Neuron (in vitro differentiated cells): ENCODE results near the gene HEXIM1.

ENCODE experiments used
- H2AFZ ChIP-seq: one replicate; pipeline ENCODE4 v1.6.1; 2013; ENCODE audit warnings: low read depth, mild to moderate bottlenecking, inconsistent platforms, low read length, moderate library complexity
- H3K27me3 ChIP-seq: one replicate; pipeline ENCODE4 v1.6.1; 2013; ENCODE audit warnings: low read length; ENCODE audit not compliant: insufficient read depth
- H3K36me3 ChIP-seq: one replicate; pipeline ENCODE4 v1.6.1; 2013; ENCODE audit warnings: low read length; ENCODE audit not compliant: insufficient read depth
- H3K4me1 ChIP-seq: one replicate; pipeline ENCODE4 v1.6.1; 2013; ENCODE audit warnings: low read length; ENCODE audit not compliant: insufficient read depth
- H3K4me3 ChIP-seq: 2 replicates; pipeline ENCODE4 v1.5.1; 2013; ENCODE audit warnings: mild to moderate bottlenecking, low read length, moderate library complexity
- H3K9me3 ChIP-seq: one replicate; pipeline ENCODE4 v1.6.1; 2013; ENCODE audit warnings: low read length

HEXIM1 gene

DNA sequence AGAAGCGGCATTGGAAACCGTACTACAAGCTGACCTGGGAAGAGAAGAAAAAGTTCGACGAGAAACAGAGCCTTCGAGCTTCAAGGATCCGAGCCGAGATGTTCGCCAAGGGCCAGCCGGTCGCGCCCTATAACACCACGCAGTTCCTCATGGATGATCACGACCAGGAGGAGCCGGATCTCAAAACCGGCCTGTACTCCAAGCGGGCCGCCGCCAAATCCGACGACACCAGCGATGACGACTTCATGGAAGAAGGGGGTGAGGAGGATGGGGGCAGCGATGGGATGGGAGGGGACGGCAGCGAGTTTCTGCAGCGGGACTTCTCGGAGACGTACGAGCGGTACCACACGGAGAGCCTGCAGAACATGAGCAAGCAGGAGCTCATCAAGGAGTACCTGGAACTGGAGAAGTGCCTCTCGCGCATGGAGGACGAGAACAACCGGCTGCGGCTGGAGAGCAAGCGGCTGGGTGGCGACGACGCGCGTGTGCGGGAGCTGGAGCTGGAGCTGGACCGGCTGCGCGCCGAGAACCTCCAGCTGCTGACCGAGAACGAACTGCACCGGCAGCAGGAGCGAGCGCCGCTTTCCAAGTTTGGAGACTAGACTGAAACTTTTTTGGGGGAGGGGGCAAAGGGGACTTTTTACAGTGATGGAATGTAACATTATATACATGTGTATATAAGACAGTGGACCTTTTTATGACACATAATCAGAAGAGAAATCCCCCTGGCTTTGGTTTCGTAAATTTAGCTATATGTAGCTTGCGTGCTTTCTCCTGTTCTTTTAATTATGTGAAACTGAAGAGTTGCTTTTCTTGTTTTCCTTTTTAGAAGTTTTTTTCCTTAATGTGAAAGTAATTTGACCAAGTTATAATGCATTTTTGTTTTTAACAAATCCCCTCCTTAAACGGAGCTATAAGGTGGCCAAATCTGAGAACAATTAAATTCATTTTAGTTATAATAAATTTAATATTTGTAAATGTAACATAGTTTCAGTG, 1.7 kb downstream of the HEXIM1 start:
- peaks cover 24% of the 10 kb centered on the region for H3K4me1 ChIP-seq
- no peaks in the 10 kb centered on the region for H3K36me3 ChIP-seq
- peak overlapping the region; percentile 79 for H3K4me3 ChIP-seq
- H2AFZ ChIP-seq = no peak overlapping the region
- no peaks in the 10 kb centered on the region for H3K9me3 ChIP-seq
- H3K27me3 ChIP-seq = no peaks in the 10 kb centered on the region

GRCh38 chr17:45150911-45151809, 2.9 kb downstream of the HEXIM1 start:
- peak overlapping the region; percentile 79 for H3K4me3 ChIP-seq
- H3K4me1 ChIP-seq = peaks cover 24% of the 10 kb centered on the region
- H3K27me3 ChIP-seq = no peaks in the 10 kb centered on the region
- H3K9me3 ChIP-seq = no peaks in the 10 kb centered on the region
- no peaks in the 10 kb centered on the region for H3K36me3 ChIP-seq
- H2AFZ ChIP-seq = no peak overlapping the region

- H3K9me3 ChIP-seq = no peaks in the 10 kb centered on the region
- no peaks in the 10 kb centered on the region for H3K27me3 ChIP-seq
- no peaks in the 10 kb centered on the region for H3K36me3 ChIP-seq
- H3K4me1 ChIP-seq = peaks cover 21% of the 10 kb centered on the region
- no peak overlapping the region for H2AFZ ChIP-seq
- H3K4me3 ChIP-seq = no peak overlapping the region
Observed at GRCh38 chr17:45155029-45155428, 6.8 kb downstream of the HEXIM1 start.

- no peak overlapping the region for H3K4me3 ChIP-seq
- H3K4me1 ChIP-seq = peaks cover 23% of the 10 kb centered on the region
- H3K36me3 ChIP-seq = no peaks in the 10 kb centered on the region
- no peak overlapping the region for H2AFZ ChIP-seq
- no peaks in the 10 kb centered on the region for H3K27me3 ChIP-seq
- no peaks in the 10 kb centered on the region for H3K9me3 ChIP-seq
Observed at GRCh38 chr17:45155483-45155882, 7.2 kb downstream of the HEXIM1 start.

DNA sequence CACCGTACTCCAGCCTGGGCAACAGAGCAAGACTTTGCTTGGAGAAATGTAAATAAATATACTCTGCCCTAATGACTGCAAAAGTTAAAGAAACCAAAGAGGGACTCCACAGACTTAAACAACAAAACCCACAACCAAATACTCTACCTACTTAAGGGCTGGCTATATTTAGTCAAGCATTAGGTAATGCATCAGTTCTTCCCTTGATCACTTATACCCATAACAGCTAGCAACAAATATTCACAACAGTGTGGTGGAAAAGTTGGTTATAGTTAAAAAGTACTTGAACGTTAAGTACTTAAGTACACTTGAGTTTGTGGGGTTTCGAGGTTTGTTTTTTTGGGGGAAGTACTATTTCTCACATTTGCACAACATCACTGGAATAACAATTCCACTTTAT, 8.0 kb downstream of the HEXIM1 start:
- H3K36me3 ChIP-seq = no peaks in the 10 kb centered on the region
- no peaks in the 10 kb centered on the region for H3K9me3 ChIP-seq
- H2AFZ ChIP-seq = no peak overlapping the region
- no peak overlapping the region for H3K4me3 ChIP-seq
- peaks cover 16% of the 10 kb centered on the region for H3K4me1 ChIP-seq
- no peaks in the 10 kb centered on the region for H3K27me3 ChIP-seq

GRCh38 chr17:45160447-45161287, 12.4 kb downstream of the HEXIM1 start:
- no peaks in the 10 kb centered on the region for H3K27me3 ChIP-seq
- peaks cover 18% of the 10 kb centered on the region for H3K4me1 ChIP-seq
- peak overlapping the region; percentile 93 for H3K4me3 ChIP-seq
- H3K9me3 ChIP-seq = no peaks in the 10 kb centered on the region
- peak overlapping the region; percentile 42 for H2AFZ ChIP-seq
- peaks cover 2% of the 10 kb centered on the region for H3K36me3 ChIP-seq

DNA sequence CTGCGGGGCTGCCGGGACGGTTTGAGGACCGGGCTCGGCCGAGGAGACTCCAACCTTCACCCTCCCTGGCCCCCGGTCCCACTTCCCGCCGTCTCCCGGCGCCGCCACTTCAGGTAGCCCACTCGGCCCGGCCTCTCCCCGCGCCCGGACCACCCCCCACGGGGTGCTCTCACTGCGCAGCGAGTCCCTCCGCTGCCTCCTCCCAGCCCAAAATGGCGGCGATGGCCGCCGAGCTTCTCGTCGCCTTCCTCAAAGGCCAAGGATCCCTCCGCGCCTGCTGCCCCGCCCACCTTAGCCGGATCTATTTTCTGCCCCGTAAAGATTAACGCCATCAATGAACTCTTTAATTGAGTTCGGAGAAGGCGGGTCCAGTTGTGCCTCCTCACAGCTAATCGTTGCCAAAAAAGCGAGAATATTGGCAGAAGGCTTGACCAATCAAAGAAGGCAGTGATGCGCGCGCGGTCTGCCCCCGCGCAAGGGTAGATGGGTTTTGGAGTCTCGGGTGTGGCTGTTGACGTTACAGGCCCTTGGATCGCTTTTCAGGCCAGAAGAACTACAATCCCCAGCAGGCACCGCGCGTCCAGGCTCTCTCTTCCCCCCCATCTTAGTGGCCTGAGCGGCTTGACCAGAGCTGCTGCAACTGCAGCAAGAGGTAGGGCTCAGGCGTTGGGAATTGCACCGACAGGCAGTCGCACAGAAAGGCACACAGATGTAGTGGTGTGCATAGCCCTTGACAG, 13.2 kb downstream of the HEXIM1 start, which contains the start of gene HEXIM2:
Gene HEXIM2, plus strand, starts transcription at position 588 of the 737 bp plus-strand sequence. CDS start 919 bp downstream, outside the sequence.
- H3K4me3 ChIP-seq = peak within 1 kb of the TSS; percentile 93
- H3K4me1 ChIP-seq = peaks cover 18% of the 10 kb centered on the region
- H2AFZ ChIP-seq = peak within 1 kb of the TSS; percentile 42
- H3K9me3 ChIP-seq = no peaks in the 10 kb centered on the region
- no peaks in the 10 kb centered on the region for H3K27me3 ChIP-seq
- H3K36me3 ChIP-seq = peaks cover 2% of the 10 kb centered on the region

DNA sequence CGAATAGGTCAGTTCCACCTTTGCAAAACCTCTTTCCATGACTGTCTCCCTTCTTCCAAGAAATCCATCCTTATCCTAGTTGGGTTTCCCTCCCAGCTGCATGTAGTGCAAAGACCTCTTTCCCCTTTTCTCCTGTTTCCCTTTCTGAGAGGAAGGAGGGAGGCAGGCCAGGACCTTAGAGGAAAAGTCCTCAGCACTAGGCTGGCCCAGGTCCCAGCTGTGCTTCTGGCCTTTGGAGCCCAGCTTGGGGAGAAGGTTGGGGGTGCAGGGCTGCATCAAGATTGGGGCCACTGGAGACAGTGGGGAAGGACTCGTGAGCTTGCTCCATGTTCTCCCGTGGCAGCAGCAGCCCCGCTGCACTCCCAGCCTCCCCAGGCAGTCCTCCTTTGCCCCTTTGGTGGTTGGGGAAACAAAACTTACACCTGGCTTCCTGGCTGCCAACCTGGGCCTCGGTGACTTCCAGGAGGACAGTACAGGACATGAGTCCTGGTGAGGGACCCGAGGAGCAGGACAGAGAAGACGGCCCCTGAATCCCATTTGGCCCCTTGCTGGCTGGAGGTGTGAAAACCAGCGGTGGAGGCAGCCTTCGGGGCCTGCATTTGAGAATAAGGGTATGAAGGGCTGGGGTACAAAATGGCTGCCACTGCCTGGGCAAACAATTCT, 13.9 kb downstream of the HEXIM1 start:
- Histone ChIP-seq H2AFZ (no peak overlapping the region), H3K27me3 (no peaks in the 10 kb centered on the region), H3K36me3 (peaks cover 2% of the 10 kb centered on the region), H3K4me1 (peaks cover 18% of the 10 kb centered on the region), H3K4me3 (peak overlapping the region; percentile 60), H3K9me3 (no peaks in the 10 kb centered on the region)

GRCh38 chr17:45164734-45165269, 16.5 kb downstream of the HEXIM1 start:
- no peaks in the 10 kb centered on the region for H3K9me3 ChIP-seq
- no peak overlapping the region for H2AFZ ChIP-seq
- H3K36me3 ChIP-seq = peaks cover 9% of the 10 kb centered on the region
- H3K27me3 ChIP-seq = no peaks in the 10 kb centered on the region
- peaks cover 14% of the 10 kb centered on the region for H3K4me1 ChIP-seq
- H3K4me3 ChIP-seq = no peak overlapping the region

GRCh38 chr17:45168991-45169752, 20.9 kb downstream of the HEXIM1 start:
- Histone ChIP-seq H3K4me1 (peaks cover 22% of the 10 kb centered on the region), H2AFZ (no peak overlapping the region), H3K4me3 (no peak overlapping the region), H3K9me3 (no peaks in the 10 kb centered on the region), H3K36me3 (peaks cover 9% of the 10 kb centered on the region), H3K27me3 (no peaks in the 10 kb centered on the region)
